ENCODE measurements around the gene VPS13D.
"Not testable (repeated sequence)": the region's sequence is repeated elsewhere in the genome, so short reads cannot be mapped to it uniquely, and the experiment has no call there.

VPS13D gene

DNA sequence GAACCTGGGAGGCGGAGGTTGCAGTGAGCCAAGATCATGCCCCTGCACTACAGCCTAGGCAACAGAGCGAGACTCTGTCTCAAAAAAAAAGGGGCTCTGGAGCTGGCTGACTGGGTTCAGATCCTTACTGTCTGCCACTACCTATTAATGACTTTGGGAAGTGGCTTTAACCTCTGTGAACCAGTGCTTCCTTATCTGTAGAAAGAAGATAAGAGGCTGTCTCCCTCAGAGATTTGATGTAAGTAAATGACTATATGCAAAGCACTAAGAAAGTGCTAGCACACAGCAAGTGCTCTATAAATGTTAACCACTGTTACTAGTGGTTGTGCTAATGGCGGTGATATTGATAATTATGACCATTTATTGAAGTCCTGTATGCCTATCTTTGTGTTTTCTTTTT, 94.6 kb downstream of the VPS13D start:
- no peaks in the 10 kb centered on the region for H3K9me3 ChIP-seq (ENCODE audit: low read length)
- H3K27ac ChIP-seq (ENCODE audit: low read depth, low read length, poor library complexity, severe bottlenecking) = no peak overlapping the region
- TF ChIP-seq, protein P1, sequence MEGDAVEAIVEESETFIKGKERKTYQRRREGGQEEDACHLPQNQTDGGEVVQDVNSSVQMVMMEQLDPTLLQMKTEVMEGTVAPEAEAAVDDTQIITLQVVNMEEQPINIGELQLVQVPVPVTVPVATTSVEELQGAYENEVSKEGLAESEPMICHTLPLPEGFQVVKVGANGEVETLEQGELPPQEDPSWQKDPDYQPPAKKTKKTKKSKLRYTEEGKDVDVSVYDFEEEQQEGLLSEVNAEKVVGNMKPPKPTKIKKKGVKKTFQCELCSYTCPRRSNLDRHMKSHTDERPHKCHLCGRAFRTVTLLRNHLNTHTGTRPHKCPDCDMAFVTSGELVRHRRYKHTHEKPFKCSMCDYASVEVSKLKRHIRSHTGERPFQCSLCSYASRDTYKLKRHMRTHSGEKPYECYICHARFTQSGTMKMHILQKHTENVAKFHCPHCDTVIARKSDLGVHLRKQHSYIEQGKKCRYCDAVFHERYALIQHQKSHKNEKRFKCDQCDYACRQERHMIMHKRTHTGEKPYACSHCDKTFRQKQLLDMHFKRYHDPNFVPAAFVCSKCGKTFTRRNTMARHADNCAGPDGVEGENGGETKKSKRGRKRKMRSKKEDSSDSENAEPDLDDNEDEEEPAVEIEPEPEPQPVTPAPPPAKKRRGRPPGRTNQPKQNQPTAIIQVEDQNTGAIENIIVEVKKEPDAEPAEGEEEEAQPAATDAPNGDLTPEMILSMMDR (IDR thresholded peaks at IDR 0.05; ENCODE audit: low read length) = no peak
- TF ChIP-seq EZH2 (IDR thresholded peaks at IDR 0.05; ENCODE audit: borderline replicate concordance, low read length) = no peak
- no peaks in the 10 kb centered on the region for H3K79me2 ChIP-seq (ENCODE audit: insufficient read depth, low read length)
- no peaks in the 10 kb centered on the region for H3F3A ChIP-seq (ENCODE audit: insufficient read depth, low read length)
- H3K36me3 ChIP-seq (ENCODE audit: insufficient read depth, low read length) = peaks cover 15% of the 10 kb centered on the region; the same call in 1 of the 2 replicates
- no peaks in the 10 kb centered on the region for H3K9me2 ChIP-seq (ENCODE audit: low read depth, low read length)
- H4K20me1 ChIP-seq (ENCODE audit: insufficient read depth, low read length) = no peaks in the 10 kb centered on the region
- H3K4me3 ChIP-seq (ENCODE audit: low read depth, low read length, poor library complexity, severe bottlenecking) = no peak overlapping the region
- no peaks in the 10 kb centered on the region for H3K27me3 ChIP-seq (ENCODE audit: insufficient read depth, low read length)
- no peak overlapping the region for H3K9ac ChIP-seq (ENCODE audit: low read length)
- H2AFZ ChIP-seq (ENCODE audit: low read length) = no peak overlapping the region
- no peak overlapping the region for H3K4me2 ChIP-seq (ENCODE audit: low read length)
- H3K4me1 ChIP-seq (ENCODE audit: insufficient read depth, low read length, severe bottlenecking) = no peaks in the 10 kb centered on the region

DNA sequence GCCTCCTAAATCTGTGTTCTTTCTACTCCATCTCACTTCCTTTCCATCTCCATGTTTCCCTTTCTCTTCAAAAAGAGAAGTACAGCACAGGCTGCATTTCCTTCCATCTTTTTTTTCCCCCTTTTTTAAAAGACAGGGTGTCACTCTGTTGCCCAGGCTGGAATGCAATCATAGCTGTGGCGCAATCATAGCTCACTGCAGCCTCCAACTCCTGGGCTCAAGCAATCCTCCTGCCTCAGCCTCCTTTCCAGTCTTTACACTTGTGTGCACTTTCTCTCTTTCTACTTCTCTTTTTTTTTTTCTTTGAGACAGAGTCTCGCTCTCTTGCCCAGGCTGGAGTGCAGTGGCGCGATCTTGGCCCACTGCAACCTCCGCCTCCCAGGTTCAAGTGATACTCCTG, 95.1 kb downstream of the VPS13D start:
- not testable (repeated sequence) for H3K9ac ChIP-seq (ENCODE audit: low read length); H4K20me1 ChIP-seq (ENCODE audit: insufficient read depth, low read length)

DNA sequence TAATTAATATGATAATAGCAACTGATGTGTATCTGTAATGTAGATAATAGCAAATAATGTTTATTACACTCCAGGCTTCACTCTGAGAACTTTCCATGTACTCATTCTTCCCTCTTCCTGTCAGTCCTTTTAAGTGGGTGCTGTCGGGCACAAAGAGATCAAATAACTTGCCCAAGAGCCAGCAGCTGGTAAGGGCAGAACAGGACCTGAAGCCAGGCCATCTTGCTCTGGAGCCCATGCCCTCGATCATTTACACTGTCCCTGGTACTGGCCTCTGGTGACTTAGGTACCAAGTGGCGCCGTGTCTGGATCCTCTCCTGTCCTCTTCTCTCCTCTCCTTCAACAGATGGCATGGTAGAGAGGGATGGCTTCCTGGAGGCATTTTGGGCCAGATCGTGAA, 97.2 kb downstream of the VPS13D start:
- H3K79me2 ChIP-seq (ENCODE audit: insufficient read depth, low read length) = no peaks in the 10 kb centered on the region
- no peak overlapping the region for H3K9ac ChIP-seq (ENCODE audit: low read length)

More for the DNA sequence above, 95.1 kb downstream of the VPS13D start:
- H2AFZ ChIP-seq (ENCODE audit: low read length); H3K4me1 ChIP-seq (ENCODE audit: insufficient read depth, low read length, severe bottlenecking); H3K4me2 ChIP-seq (ENCODE audit: low read length); H3K27ac ChIP-seq (ENCODE audit: low read depth, low read length, poor library complexity, severe bottlenecking); H3K4me3 ChIP-seq (ENCODE audit: low read depth, low read length, poor library complexity, severe bottlenecking); H3K9me3 ChIP-seq (ENCODE audit: low read length); H3F3A ChIP-seq (ENCODE audit: insufficient read depth, low read length); H3K9me2 ChIP-seq (ENCODE audit: low read depth, low read length); H3K27me3 ChIP-seq (ENCODE audit: insufficient read depth, low read length); H3K79me2 ChIP-seq (ENCODE audit: insufficient read depth, low read length): not testable (repeated sequence)
- peaks cover 15% of the 10 kb centered on the region; the same call in 1 of the 2 replicates for H3K36me3 ChIP-seq (ENCODE audit: insufficient read depth, low read length)

DNA sequence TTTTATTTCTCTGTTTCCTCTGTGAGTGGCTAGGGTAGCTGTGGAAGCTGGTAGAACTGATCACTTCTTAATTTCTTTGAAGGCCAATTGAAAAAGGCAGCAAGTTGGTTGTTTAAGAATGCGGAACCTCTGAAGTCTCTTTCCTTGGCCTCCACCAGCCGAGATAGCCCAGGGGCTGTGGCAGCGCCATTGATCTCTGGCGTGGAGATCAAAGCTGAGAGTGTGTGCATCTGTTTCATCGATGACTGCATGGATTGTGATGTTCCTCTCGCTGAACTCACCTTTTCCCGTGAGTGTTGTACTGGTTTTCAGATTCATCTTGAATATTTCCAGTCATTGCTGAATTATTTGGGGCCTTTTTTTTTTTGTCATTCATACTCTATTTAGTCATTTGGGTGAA, 97.7 kb downstream of the VPS13D start:
- no peak overlapping the region for H2AFZ ChIP-seq (ENCODE audit: low read length)
- no peaks in the 10 kb centered on the region for H3K79me2 ChIP-seq (ENCODE audit: insufficient read depth, low read length)
- no peaks in the 10 kb centered on the region for H3K4me1 ChIP-seq (ENCODE audit: insufficient read depth, low read length, severe bottlenecking)
- no peak overlapping the region for H3K27ac ChIP-seq (ENCODE audit: low read depth, low read length, poor library complexity, severe bottlenecking)
- no peak overlapping the region for H3K4me3 ChIP-seq (ENCODE audit: low read depth, low read length, poor library complexity, severe bottlenecking)
- no peaks in the 10 kb centered on the region for H4K20me1 ChIP-seq (ENCODE audit: insufficient read depth, low read length)
- no peaks in the 10 kb centered on the region for H3F3A ChIP-seq (ENCODE audit: insufficient read depth, low read length)
- TF ChIP-seq, protein P1 (IDR thresholded peaks at IDR 0.05; ENCODE audit: low read length) = no peak
- TF ChIP-seq EZH2 (IDR thresholded peaks at IDR 0.05; ENCODE audit: borderline replicate concordance, low read length) = no peak
- H3K36me3 ChIP-seq (ENCODE audit: insufficient read depth, low read length) = peaks cover 15% of the 10 kb centered on the region; the same call in 1 of the 2 replicates
- H3K9me2 ChIP-seq (ENCODE audit: low read depth, low read length) = no peaks in the 10 kb centered on the region
- no peak overlapping the region for H3K9ac ChIP-seq (ENCODE audit: low read length)
- H3K4me2 ChIP-seq (ENCODE audit: low read length) = no peak overlapping the region
- no peaks in the 10 kb centered on the region for H3K9me3 ChIP-seq (ENCODE audit: low read length)
- no peaks in the 10 kb centered on the region for H3K27me3 ChIP-seq (ENCODE audit: insufficient read depth, low read length)

More for the DNA sequence above, 97.2 kb downstream of the VPS13D start:
- Histone ChIP-seq H3K27ac (ENCODE audit: low read depth, low read length, poor library complexity, severe bottlenecking) (no peak overlapping the region), H3K4me1 (ENCODE audit: insufficient read depth, low read length, severe bottlenecking) (no peaks in the 10 kb centered on the region), H3K4me2 (ENCODE audit: low read length) (no peak overlapping the region), H2AFZ (ENCODE audit: low read length) (no peak overlapping the region), H3K4me3 (ENCODE audit: low read depth, low read length, poor library complexity, severe bottlenecking) (no peak overlapping the region), H3K27me3 (ENCODE audit: insufficient read depth, low read length) (no peaks in the 10 kb centered on the region), H3K9me3 (ENCODE audit: low read length) (no peaks in the 10 kb centered on the region), H4K20me1 (ENCODE audit: insufficient read depth, low read length) (no peaks in the 10 kb centered on the region), H3K36me3 (ENCODE audit: insufficient read depth, low read length) (peaks cover 15% of the 10 kb centered on the region; the same call in 1 of the 2 replicates), H3F3A (ENCODE audit: insufficient read depth, low read length) (no peaks in the 10 kb centered on the region), H3K9me2 (ENCODE audit: low read depth, low read length) (no peaks in the 10 kb centered on the region)
- TF ChIP-seq EZH2 (IDR thresholded peaks at IDR 0.05; ENCODE audit: borderline replicate concordance, low read length) = no peak
- TF ChIP-seq, protein P1 (IDR thresholded peaks at IDR 0.05; ENCODE audit: low read length) = no peak
